ENCODE results near the gene HS3ST5.
A peak's percentile ranks its signal among the peaks of the same experiment; 100 is the strongest.
"Not testable (repeated sequence)": the region's sequence is repeated elsewhere in the genome, so short reads cannot be mapped to it uniquely, and the experiment has no call there.

The HS3ST5 gene

DNA sequence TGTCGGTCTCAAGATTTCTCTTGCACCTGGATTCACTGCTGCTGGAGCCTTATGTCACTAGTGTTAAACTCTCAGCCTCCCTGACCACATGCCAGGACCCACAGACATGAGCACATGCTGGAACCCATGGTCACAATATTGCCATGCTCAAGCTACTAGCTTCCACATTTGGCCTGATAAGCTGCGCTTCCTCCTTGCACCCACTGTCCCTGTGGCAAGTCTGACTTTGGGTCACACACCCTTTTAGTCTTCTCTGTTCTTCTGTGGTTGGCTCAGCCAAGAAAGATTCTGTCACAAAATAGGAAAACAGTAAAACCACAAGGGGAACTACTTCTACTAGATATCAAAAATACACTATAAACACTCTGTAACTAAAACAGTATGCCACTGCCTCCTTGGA, 303.0 kb downstream of the HS3ST5 start:
- DNase-seq: no peak

DNA sequence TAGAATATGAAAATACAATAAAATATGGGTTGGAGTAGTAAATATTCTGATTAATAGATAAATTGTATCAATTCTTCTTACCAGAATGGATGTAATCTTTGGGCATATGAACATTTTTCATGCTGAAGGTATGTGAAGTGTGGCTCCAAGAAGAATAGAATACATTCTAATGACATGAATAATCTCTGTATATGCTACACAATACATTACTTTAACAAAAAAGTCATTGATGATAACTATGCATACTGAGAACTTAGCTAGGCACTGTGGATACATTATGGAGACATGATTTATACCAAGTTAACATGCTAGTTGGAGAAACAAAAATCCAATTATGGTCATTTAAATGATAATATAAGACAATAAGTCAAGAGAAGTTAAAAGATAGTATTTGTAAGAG, 309.2 kb downstream of the HS3ST5 start:
- DNase-seq: no peak

GRCh38 chr6:114032721-114033120, 310.1 kb downstream of the HS3ST5 start:
- no peak for DNase-seq

DNA sequence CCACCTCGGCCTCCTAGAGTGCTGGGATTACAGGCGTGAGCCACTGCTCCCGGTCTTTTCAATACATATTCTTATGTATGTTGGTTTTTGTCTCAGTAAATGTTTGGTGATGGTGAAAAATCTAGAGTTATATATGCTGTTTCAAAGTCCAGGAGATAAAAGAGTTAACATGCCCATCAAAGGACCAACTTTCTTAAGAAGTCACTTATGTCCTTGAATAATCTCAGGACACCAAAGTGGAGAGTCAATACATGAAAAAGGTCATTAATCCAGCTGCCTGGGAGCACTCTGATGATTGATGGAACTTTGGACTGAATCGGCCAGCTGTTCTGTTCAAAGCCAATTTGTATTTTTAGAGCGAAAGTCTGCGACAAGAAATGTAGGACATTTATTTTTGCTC, 312.1 kb downstream of the HS3ST5 start:
- no peak for DNase-seq

- DNase-seq: no peak
Measured at GRCh38 chr6:114024746-114025145, 318.1 kb downstream of the HS3ST5 start.

- DNase-seq: no peak
Measured at GRCh38 chr6:114020196-114020595, 322.6 kb downstream of the HS3ST5 start.

DNA sequence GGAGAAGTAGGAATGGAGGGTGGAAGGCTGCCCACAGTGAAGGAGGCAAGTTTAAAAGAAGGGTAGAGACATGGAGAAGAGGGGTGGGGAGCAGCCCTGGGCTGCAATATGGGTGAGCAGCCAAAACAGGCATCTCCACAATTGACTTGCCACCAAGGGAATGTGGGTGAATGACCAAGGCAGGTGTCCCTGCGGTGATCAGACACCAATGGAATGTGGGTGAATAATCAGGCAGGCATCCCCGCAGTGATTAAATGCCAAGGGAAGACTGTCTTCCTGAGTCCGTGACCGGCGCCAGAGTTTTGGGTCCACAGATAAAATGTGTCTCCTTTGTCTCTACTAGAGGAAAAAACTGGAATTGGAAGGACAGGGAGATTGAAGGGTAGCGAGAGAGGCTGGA, 325.7 kb downstream of the HS3ST5 start:
- not testable (repeated sequence) for DNase-seq

DNA sequence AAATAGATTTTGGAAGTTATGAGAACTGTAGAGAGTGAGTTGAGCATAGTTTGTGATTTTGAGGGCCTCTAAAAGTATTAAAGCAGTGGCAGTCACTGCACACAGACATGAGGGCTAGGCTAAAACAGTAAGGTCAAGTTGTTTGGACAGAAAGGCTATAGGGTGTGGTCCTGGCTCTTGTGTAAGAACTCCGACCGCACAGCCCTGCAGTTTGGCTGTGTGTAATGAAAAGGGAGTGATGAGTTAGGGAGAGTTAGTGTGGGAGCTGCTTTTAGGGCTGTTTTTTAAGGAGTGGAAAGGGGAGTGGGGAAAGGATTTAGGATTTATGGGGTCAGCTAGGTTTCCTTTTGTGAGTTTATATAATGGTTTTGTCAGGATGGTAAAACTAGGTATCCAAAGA, 328.7 kb downstream of the HS3ST5 start:
- not testable (repeated sequence) for DNase-seq

GRCh38 chr6:114011486-114011885, 331.3 kb downstream of the HS3ST5 start:
- not testable (repeated sequence) for DNase-seq

GRCh38 chr6:114010540-114010939, 332.3 kb downstream of the HS3ST5 start:
- DNase-seq: no peak

DNA sequence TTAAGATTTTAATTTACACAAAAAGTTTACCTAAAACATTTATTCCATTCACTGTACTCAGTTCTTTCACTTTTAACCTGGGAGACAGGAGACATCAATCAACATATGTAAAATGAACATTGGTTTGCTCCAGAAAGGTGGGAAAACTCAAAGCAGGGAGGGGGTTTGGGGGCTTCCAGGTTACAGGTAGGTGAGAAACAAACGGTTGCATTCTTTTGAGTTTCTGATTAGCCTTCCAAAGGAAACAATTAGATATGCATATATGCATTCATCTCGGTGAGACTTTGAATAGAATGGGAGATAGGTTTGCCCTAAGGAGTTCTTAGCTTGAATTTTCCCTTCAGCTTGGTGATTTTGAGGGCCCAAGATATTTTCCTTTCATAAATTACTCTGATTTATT, 333.6 kb downstream of the HS3ST5 start:
- no peak for DNase-seq

GRCh38 chr6:114008331-114008730, 334.5 kb downstream of the HS3ST5 start:
- DNase-seq: no peak

GRCh38 chr6:114007516-114007915, 335.3 kb downstream of the HS3ST5 start:
- DNase-seq: peak; percentile 40

All from central memory CD4-positive, alpha-beta T cell (primary cell).